Measurements from ENCODE around the gene RPTOR.

DNA sequence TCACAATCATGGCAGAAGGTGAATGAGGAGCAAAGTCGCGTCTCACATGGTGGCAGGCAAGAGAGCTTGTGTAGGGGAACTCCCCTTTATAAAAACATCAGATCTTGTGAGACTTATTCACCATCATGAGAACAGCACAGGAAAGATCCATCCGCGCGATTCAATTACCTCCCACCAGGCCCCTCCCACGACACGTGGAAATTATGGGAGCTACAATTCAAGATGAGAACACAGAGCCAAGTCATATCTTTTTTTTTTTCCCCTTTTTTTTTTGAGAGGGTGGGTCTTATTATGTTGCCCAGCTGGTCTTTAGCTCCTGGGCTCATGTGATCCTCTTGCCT, 60.0 kb downstream of the RPTOR start:
- TF ChIP-seq RCOR1 (IDR thresholded peaks at IDR 0.05; ENCODE audit: low read length) (no peak), CTCF (IDR thresholded peaks at IDR 0.05) (no peak), GATA2 (CRISPR knock-in tag; IDR thresholded peaks at IDR 0.05) (no peak)
